PC-9 (cell line): ENCODE results near the gene DLGAP3. TPM values are rescaled to one million over a fixed set of nuclear protein-coding genes. Genes with fewer than 3 reads are reported as not detected.
"Not testable (repeated sequence)": the region's sequence is repeated elsewhere in the genome, so short reads cannot be mapped to it uniquely, and the experiment has no call there.

Source experiments
- BruUV-seq: library from RNA; stranded (reverse); fragments of 400-500 nt; replicated peaks from 2 replicates; lab custom pipeline; 2021; lab: Mats Ljungman, UMichigan
- CTCF ChIA-PET: fragments of 300-600 bp; sonication (Branson Sonifier 250); formaldehyde crosslinking; loops from one replicate; lab custom pipeline; 2022; ENCODE audit warnings: antibody characterized with exemption; lab: Charles Lee
- POLR2A ChIA-PET: fragments of 300-600 bp; sonication (Branson Sonifier 250); formaldehyde crosslinking; loops from one replicate; lab custom pipeline; 2022; ENCODE audit warnings: antibody characterized with exemption; ENCODE audit not compliant: unreplicated experiment; lab: Charles Lee
- DNase-seq, 2 experiments: peaks; one replicate each; pipeline versions ENCODE4 v3.0.0 to v3.0.0-alpha.2; 2015 to 2022; ENCODE audit warnings: mixed read lengths in 1 of 2
- H2AFZ ChIP-seq: fragments of 200-600 bp; sonication (generic); 2 replicates; pipeline ENCODE4 v1.8.1; 2017; ENCODE audit warnings: antibody characterized with exemption
- H3F3A ChIP-seq: fragments of 200-600 bp; sonication (generic); 2 replicates; pipeline ENCODE4 v1.8.1; 2017; ENCODE audit warnings: antibody characterized with exemption, mild to moderate bottlenecking, low read depth; ENCODE audit not compliant: insufficient read depth
- H3K27ac ChIP-seq: fragments of 200-600 bp; sonication (generic); 2 replicates; pipeline ENCODE4 v1.6.1; 2016; ENCODE audit warnings: mixed run types
- H3K27me3 ChIP-seq: fragments of 200-600 bp; sonication (generic); 2 replicates; pipeline ENCODE4 v1.6.1; 2016; ENCODE audit warnings: low read depth, mixed run types; ENCODE audit not compliant: insufficient read depth
- H3K36me3 ChIP-seq: fragments of 200-600 bp; sonication (generic); 2 replicates; pipeline ENCODE4 v1.6.1; 2016; ENCODE audit warnings: low read depth, mixed run types
- H3K4me1 ChIP-seq: fragments of 200-600 bp; sonication (generic); replicated peaks from 2 replicates; pipeline ENCODE4 v1.6.1; 2016; ENCODE audit warnings: mixed run types; ENCODE audit not compliant: insufficient read depth
- H3K4me2 ChIP-seq: fragments of 200-600 bp; sonication (generic); 2 replicates; pipeline ENCODE4 v1.6.1; 2017; ENCODE audit warnings: mixed run types
- H3K4me3 ChIP-seq: fragments of 200-600 bp; sonication (generic); 2 replicates; pipeline ENCODE4 v1.6.1; 2016; ENCODE audit warnings: mixed run types
- H3K79me2 ChIP-seq: fragments of 200-600 bp; sonication (generic); 2 replicates; pipeline ENCODE4 v1.6.1; 2017; ENCODE audit warnings: low read depth, mixed run types
- H3K9me2 ChIP-seq: fragments of 200-600 bp; sonication (generic); 2 replicates; pipeline ENCODE4 v1.8.1; 2017; ENCODE audit warnings: mild to moderate bottlenecking; ENCODE audit not compliant: insufficient read depth
- H3K9me3 ChIP-seq: fragments of 200-600 bp; sonication (generic); 2 replicates; pipeline ENCODE4 v1.8.1; 2016; ENCODE audit warnings: low read depth; ENCODE audit not compliant: insufficient read depth
- H4K20me1 ChIP-seq: fragments of 200-600 bp; sonication (generic); 2 replicates; pipeline ENCODE4 v1.8.1; 2017; ENCODE audit not compliant: insufficient read depth
- CTCF ChIP-seq: fragments of 200-600 bp; sonication (generic); conservative IDR thresholded peaks from 2 replicates; pipeline ENCODE4 v1.6.1; 2017; ENCODE audit warnings: mixed run types, antibody characterized with exemption, mild to moderate bottlenecking, moderate library complexity
- EZH2 ChIP-seq: fragments of 200-600 bp; sonication (generic); IDR thresholded peaks from 2 replicates; pipeline ENCODE4 v1.8.0; 2017; ENCODE audit warnings: antibody characterized with exemption, low read depth
- intact Hi-C: fragments of 100-400 bp; cut with micrococcal nuclease; formaldehyde crosslinking; loops from one replicate; pipeline ENCODE4 v1.10.0; 2022; ENCODE audit not compliant: unreplicated experiment
- total RNA-seq: library from RNA; stranded (reverse); gene quantifications from 2 replicates; pipeline ENCODE4 v1.2.3, GENCODE V29; 2021

Gene DLGAP3
- total RNA-seq, 1 experiment from 2014 or later = not detected

GRCh38 chr1:34824817-34825454 is 104.5 kb downstream of the DLGAP3 start:
- intact Hi-C loops = no loop called here
- Histone ChIP-seq H3K4me3 (no peak overlapping the region), H3K27ac (no peak overlapping the region), H3K9me2 (no peaks in the 10 kb centered on the region), H3K4me2 (no peak overlapping the region), H3K4me1 (no peaks in the 10 kb centered on the region), H4K20me1 (no peaks in the 10 kb centered on the region), H3K27me3 (no peaks in the 10 kb centered on the region), H3F3A (no peaks in the 10 kb centered on the region), H3K9me3 (no peaks in the 10 kb centered on the region), H3K79me2 (no peaks in the 10 kb centered on the region), H3K36me3 (no peaks in the 10 kb centered on the region), H2AFZ (no peak overlapping the region)
- no TSS peak for BruUV-seq
- CTCF ChIA-PET = interaction anchor here (0.6 kb wide), 1 partner anchor 82 kb away, joined by 3 read pairs; no protein-coding TSS in a partner anchor
- no peak for DNase-seq
- no peak for TF ChIP-seq EZH2
- TF ChIP-seq CTCF = no peak
- POLR2A ChIA-PET = interaction anchor here (0.7 kb wide), 1 partner anchor 1026 kb away, joined by 3 read pairs; no protein-coding TSS in a partner anchor

GRCh38 chr1:34822202-34822601 is 107.2 kb downstream of the DLGAP3 start:
- H3K36me3 ChIP-seq = no peaks in the 10 kb centered on the region
- H4K20me1 ChIP-seq = no peaks in the 10 kb centered on the region
- H3K27ac ChIP-seq = no peak overlapping the region
- H2AFZ ChIP-seq = no peak overlapping the region
- TF ChIP-seq CTCF = no peak
- no peaks in the 10 kb centered on the region for H3F3A ChIP-seq
- no peaks in the 10 kb centered on the region for H3K9me2 ChIP-seq
- POLR2A ChIA-PET = no interaction called here
- CTCF ChIA-PET = no interaction called here
- no peak overlapping the region for H3K4me3 ChIP-seq
- H3K79me2 ChIP-seq = no peaks in the 10 kb centered on the region
- H3K4me1 ChIP-seq = no peaks in the 10 kb centered on the region
- DNase-seq = no peak
- BruUV-seq = no TSS peak
- intact Hi-C loops = no loop called here
- no peaks in the 10 kb centered on the region for H3K9me3 ChIP-seq
- H3K27me3 ChIP-seq = no peaks in the 10 kb centered on the region
- H3K4me2 ChIP-seq = no peak overlapping the region

GRCh38 chr1:34818862-34819261 is 110.6 kb downstream of the DLGAP3 start:
- H4K20me1 ChIP-seq, H3K4me3 ChIP-seq, H2AFZ ChIP-seq, H3F3A ChIP-seq, CTCF ChIA-PET, H3K36me3 ChIP-seq, H3K4me1 ChIP-seq, H3K27ac ChIP-seq, H3K9me3 ChIP-seq, H3K27me3 ChIP-seq, BruUV-seq, intact Hi-C loops, H3K9me2 ChIP-seq, H3K4me2 ChIP-seq, DNase-seq, H3K79me2 ChIP-seq, POLR2A ChIA-PET: not testable (repeated sequence)

- intact Hi-C loops = no loop called here
- no peak overlapping the region for H2AFZ ChIP-seq
- no peak for TF ChIP-seq EZH2
- no peak for TF ChIP-seq CTCF
- H4K20me1 ChIP-seq = no peaks in the 10 kb centered on the region
- H3K4me2 ChIP-seq = no peak overlapping the region
- H3K4me3 ChIP-seq = no peak overlapping the region
- no peaks in the 10 kb centered on the region for H3K27me3 ChIP-seq
- H3K9me2 ChIP-seq = no peaks in the 10 kb centered on the region
- no peaks in the 10 kb centered on the region for H3F3A ChIP-seq
- H3K9me3 ChIP-seq = no peaks in the 10 kb centered on the region
- H3K4me1 ChIP-seq = no peaks in the 10 kb centered on the region
- no TSS peak for BruUV-seq
- no peak overlapping the region for H3K27ac ChIP-seq
- ChIA-PET POLR2A (no interaction called here), CTCF (no interaction called here)
- H3K79me2 ChIP-seq = no peaks in the 10 kb centered on the region
- no peak for DNase-seq
- H3K36me3 ChIP-seq = no peaks in the 10 kb centered on the region
Observed at GRCh38 chr1:34816778-34817177, 112.7 kb downstream of the DLGAP3 start.
